TTC549 (cell line): ENCODE data around the gene KRT32.

ENCODE experiments used
- FAIRE-seq: peaks from 2 replicates; lab custom pipeline; 2012; peaks lifted over from hg19 to GRCh38; lab: Jason Lieb, UNC

Gene KRT32

GRCh38 chr17:41466988-41467387 lies at the start of gene KRT32:
KRT32 (minus strand) TSS chr17:41467386; CDS start chr17:41467325, 61 bp downstream.
- no peak for FAIRE-seq

- no peak for FAIRE-seq
Observed at GRCh38 chr17:41516830-41517283, 49.7 kb upstream of the KRT32 start.

GRCh38 chr17:41516147-41516829 lies 49.1 kb upstream of the KRT32 start:
- no peak for FAIRE-seq

GRCh38 chr17:41513168-41513547 lies 46.0 kb upstream of the KRT32 start:
- no peak for FAIRE-seq

GRCh38 chr17:41512546-41513167 lies 45.5 kb upstream of the KRT32 start:
- no peak for FAIRE-seq

GRCh38 chr17:41511716-41512115 lies 44.5 kb upstream of the KRT32 start:
- FAIRE-seq = no peak

- no peak for FAIRE-seq
Observed at GRCh38 chr17:41511116-41511515, 43.9 kb upstream of the KRT32 start.

GRCh38 chr17:41510251-41511065 lies 43.3 kb upstream of the KRT32 start:
- FAIRE-seq = no peak

GRCh38 chr17:41507315-41507880 lies 40.2 kb upstream of the KRT32 start:
- no peak for FAIRE-seq

- FAIRE-seq = no peak
Observed at GRCh38 chr17:41505809-41506767, 38.9 kb upstream of the KRT32 start.

GRCh38 chr17:41505007-41505808 lies 38.0 kb upstream of the KRT32 start, which contains the start of gene KRT13:
KRT13 (minus strand) TSS chr17:41505612; CDS start chr17:41505550, 62 bp downstream.
- no peak for FAIRE-seq

- no peak for FAIRE-seq
Observed at GRCh38 chr17:41504246-41504977, 37.2 kb upstream of the KRT32 start.

GRCh38 chr17:41503202-41503601 lies 36.0 kb upstream of the KRT32 start:
- FAIRE-seq = no peak

GRCh38 chr17:41500131-41500911 lies 33.1 kb upstream of the KRT32 start:
- FAIRE-seq = no peak

GRCh38 chr17:41499714-41500113 lies 32.5 kb upstream of the KRT32 start:
- no peak for FAIRE-seq

GRCh38 chr17:41498276-41498675 lies 31.1 kb upstream of the KRT32 start:
- no peak for FAIRE-seq

GRCh38 chr17:41496803-41497484 lies 29.8 kb upstream of the KRT32 start:
- FAIRE-seq = no peak

GRCh38 chr17:41494524-41494923 lies 27.3 kb upstream of the KRT32 start:
- no peak for FAIRE-seq

GRCh38 chr17:41492771-41493170 lies 25.6 kb upstream of the KRT32 start:
- no peak for FAIRE-seq
